Measurements from ENCODE around the gene PTGDS.

- no peak for TF ChIP-seq CTCF (IDR thresholded peaks at IDR 0.05)
- TF ChIP-seq POLR2A (IDR thresholded peaks at IDR 0.05), result no peak
These were observed 48.7 kb upstream of the PTGDS start for GRCh38 chr9:136928591-136928990.

Data from breast epithelium (tissue), 3 donors.